OCI-LY7 (cell line): ENCODE measurements around the gene CRELD2. TPM values are rescaled to one million over a fixed set of nuclear protein-coding genes. Genes with fewer than 3 reads are reported as not detected.

ENCODE experiments used
- BruUV-seq: library from RNA; stranded (reverse); fragments of 400-500 nt; replicated peaks from 2 replicates; lab custom pipeline; 2021; lab: Mats Ljungman, UMichigan
- CTCF ChIA-PET: fragments of 300-600 bp; sonication (Branson Sonifier 250); formaldehyde crosslinking; loops from one replicate; lab custom pipeline; 2022; ENCODE audit warnings: antibody characterized with exemption; ENCODE audit not compliant: unreplicated experiment; lab: Charles Lee
- POLR2A ChIA-PET: fragments of 300-600 bp; sonication (Branson Sonifier 250); formaldehyde crosslinking; loops from one replicate; lab custom pipeline; 2022; ENCODE audit warnings: antibody characterized with exemption; lab: Charles Lee
- DNase-seq: peaks from one replicate; pipeline ENCODE4 v3.0.0-alpha.2; 2015; ENCODE audit warnings: low spot score
- H2AFZ ChIP-seq: fragments of 200-600 bp; sonication (generic), shearing (Covaris generic); 2 replicates; pipeline ENCODE4 v1.6.1; 2014; ENCODE audit warnings: mild to moderate bottlenecking, antibody characterized with exemption, low read length, moderate library complexity
- H3K27ac ChIP-seq: fragments of 200-600 bp; sonication (generic); 2 replicates; pipeline ENCODE4 v1.5.1; 2014; ENCODE audit warnings: mixed run types, low read depth, mild to moderate bottlenecking, moderate library complexity, low read length, inconsistent platforms; ENCODE audit not compliant: poor library complexity, severe bottlenecking
- H3K36me3 ChIP-seq: fragments of 200-600 bp; sonication (generic); 2 replicates; pipeline ENCODE4 v1.6.1; 2014; ENCODE audit warnings: mild to moderate bottlenecking, antibody characterized with exemption, low read length, moderate library complexity, mixed read lengths; ENCODE audit not compliant: insufficient read depth
- H3K4me1 ChIP-seq: fragments of 200-600 bp; sonication (generic); 2 replicates; pipeline ENCODE4 v1.5.1; 2014; ENCODE audit warnings: mild to moderate bottlenecking, low read length; ENCODE audit not compliant: insufficient read depth, poor library complexity, severe bottlenecking
- H3K4me2 ChIP-seq: fragments of 200-600 bp; sonication (generic); 2 replicates; pipeline ENCODE4 v1.6.1; 2014; ENCODE audit warnings: mild to moderate bottlenecking, low read length
- H3K4me3 ChIP-seq: fragments of 200-600 bp; sonication (generic); 2 replicates; pipeline ENCODE4 v1.5.1; 2014; ENCODE audit warnings: mild to moderate bottlenecking, low read depth, low read length; ENCODE audit not compliant: poor library complexity, severe bottlenecking
- H3K79me2 ChIP-seq: fragments of 200-600 bp; sonication (generic); 2 replicates; pipeline ENCODE4 v1.6.1; 2016; ENCODE audit warnings: low read depth, mild to moderate bottlenecking, low read length, moderate library complexity, mixed read lengths; ENCODE audit not compliant: insufficient read depth
- H3K9me2 ChIP-seq: fragments of 200-600 bp; sonication (generic); 2 replicates; pipeline ENCODE4 v1.6.1; 2016; ENCODE audit warnings: mild to moderate bottlenecking, low read length, mixed read lengths; ENCODE audit not compliant: insufficient read depth
- H3K9me3 ChIP-seq: fragments of 200-600 bp; sonication (generic); 2 replicates; pipeline ENCODE4 v1.6.1; 2014; ENCODE audit warnings: mild to moderate bottlenecking, mixed run types, low read length, mixed read lengths
- H4K20me1 ChIP-seq: fragments of 200-600 bp; sonication (generic); 2 replicates; pipeline ENCODE4 v1.6.1; 2014; ENCODE audit warnings: mild to moderate bottlenecking, antibody characterized with exemption, low read length, moderate library complexity, mixed read lengths; ENCODE audit not compliant: insufficient read depth
- EZH2phosphoT487 ChIP-seq: fragments of 200-600 bp; sonication (generic); IDR thresholded peaks from 2 replicates; pipeline ENCODE4 v1.6.1; 2018; ENCODE audit warnings: low read depth, borderline replicate concordance, mild to moderate bottlenecking, mixed run types, antibody characterized with exemption, low read length, moderate library complexity, mixed read lengths
- intact Hi-C: fragments of 100-400 bp; cut with micrococcal nuclease; formaldehyde crosslinking; loops from one replicate; pipeline ENCODE4 v1.10.0; 2022; ENCODE audit not compliant: unreplicated experiment
- total RNA-seq, 2 experiments: library from RNA; depleted of rRNA in 1 of 2; stranded (reverse); fragments of >200 nt in 1 of 2; shearing (Covaris generic) in 1 of 2; gene quantifications; 2 replicates each; pipeline ENCODE4 v1.2.3, GENCODE V29; 2014 to 2022
- TF ChIP-seq, protein P1 (sequence below): fragments of 200-600 bp; sonication (generic); conservative IDR thresholded peaks from 2 replicates; pipeline ENCODE4 v1.5.1; 2014; ENCODE audit warnings: mild to moderate bottlenecking, antibody characterized with exemption, low read length, moderate library complexity, mixed read lengths

The CRELD2 gene
- total RNA-seq, 2 experiments from 2014 or later: 32.0 to 32.5 TPM

- no peaks in the 10 kb centered on the region for H3K9me3 ChIP-seq
- no peak for DNase-seq
- no peak overlapping the region for H3K4me3 ChIP-seq
- no TSS peak for BruUV-seq
- no peak overlapping the region for H2AFZ ChIP-seq
- no peaks in the 10 kb centered on the region for H4K20me1 ChIP-seq
- TF ChIP-seq, protein P1, sequence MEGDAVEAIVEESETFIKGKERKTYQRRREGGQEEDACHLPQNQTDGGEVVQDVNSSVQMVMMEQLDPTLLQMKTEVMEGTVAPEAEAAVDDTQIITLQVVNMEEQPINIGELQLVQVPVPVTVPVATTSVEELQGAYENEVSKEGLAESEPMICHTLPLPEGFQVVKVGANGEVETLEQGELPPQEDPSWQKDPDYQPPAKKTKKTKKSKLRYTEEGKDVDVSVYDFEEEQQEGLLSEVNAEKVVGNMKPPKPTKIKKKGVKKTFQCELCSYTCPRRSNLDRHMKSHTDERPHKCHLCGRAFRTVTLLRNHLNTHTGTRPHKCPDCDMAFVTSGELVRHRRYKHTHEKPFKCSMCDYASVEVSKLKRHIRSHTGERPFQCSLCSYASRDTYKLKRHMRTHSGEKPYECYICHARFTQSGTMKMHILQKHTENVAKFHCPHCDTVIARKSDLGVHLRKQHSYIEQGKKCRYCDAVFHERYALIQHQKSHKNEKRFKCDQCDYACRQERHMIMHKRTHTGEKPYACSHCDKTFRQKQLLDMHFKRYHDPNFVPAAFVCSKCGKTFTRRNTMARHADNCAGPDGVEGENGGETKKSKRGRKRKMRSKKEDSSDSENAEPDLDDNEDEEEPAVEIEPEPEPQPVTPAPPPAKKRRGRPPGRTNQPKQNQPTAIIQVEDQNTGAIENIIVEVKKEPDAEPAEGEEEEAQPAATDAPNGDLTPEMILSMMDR: no peak
- TF ChIP-seq EZH2phosphoT487: no peak
- POLR2A ChIA-PET: interaction anchor here (1.1 kb wide), 1 partner anchor 99 kb away, joined by 4 read pairs; no protein-coding TSS in a partner anchor
- H3K4me1 ChIP-seq: peaks cover 4% of the 10 kb centered on the region
- H3K9me2 ChIP-seq: no peaks in the 10 kb centered on the region
- H3K27ac ChIP-seq: no peak overlapping the region
- CTCF ChIA-PET: interaction anchor here (1.0 kb wide), 1 partner anchor 10 kb away, joined by 3 read pairs; no protein-coding TSS in a partner anchor
- intact Hi-C loops: no loop called here
- peaks cover 7% of the 10 kb centered on the region; the same call in 1 of the 2 replicates for H3K36me3 ChIP-seq
- no peaks in the 10 kb centered on the region for H3K79me2 ChIP-seq
- no peak overlapping the region for H3K4me2 ChIP-seq
Observed at GRCh38 chr22:49911881-49912625, 6.4 kb upstream of the CRELD2 start.

- Histone ChIP-seq H3K27ac (no peak overlapping the region), H3K4me1 (peaks cover 10% of the 10 kb centered on the region), H3K9me3 (no peaks in the 10 kb centered on the region), H3K36me3 (no peaks in the 10 kb centered on the region), H2AFZ (no peak overlapping the region), H3K4me3 (no peak overlapping the region), H3K9me2 (no peaks in the 10 kb centered on the region), H3K79me2 (peaks cover 8% of the 10 kb centered on the region; the same call in 1 of the 2 replicates), H3K4me2 (no peak overlapping the region), H4K20me1 (no peaks in the 10 kb centered on the region)
- intact Hi-C loops: no loop called here
- no TSS peak for BruUV-seq
- DNase-seq: no peak
- ChIA-PET CTCF (interaction anchor here (1.0 kb wide), 1 partner anchor 9 kb away, joined by 3 read pairs; no protein-coding TSS in a partner anchor), POLR2A (interaction anchor here (0.5 kb wide), 1 partner anchor 753 kb away, joined by 3 read pairs; no protein-coding TSS in a partner anchor)
- TF ChIP-seq EZH2phosphoT487: no peak
- TF ChIP-seq, protein P1: no peak
Observed at GRCh38 chr22:49913026-49913425, 5.4 kb upstream of the CRELD2 start.

GRCh38 chr22:49913446-49913845 is 5.0 kb upstream of the CRELD2 start:
- DNase-seq: no peak
- H3K9me3 ChIP-seq: no peaks in the 10 kb centered on the region
- peaks cover 8% of the 10 kb centered on the region; the same call in 1 of the 2 replicates for H3K79me2 ChIP-seq
- BruUV-seq: no TSS peak
- ChIA-PET POLR2A (no interaction called here), CTCF (no interaction called here)
- intact Hi-C loops: no loop called here
- no peaks in the 10 kb centered on the region for H3K36me3 ChIP-seq
- H3K4me1 ChIP-seq: peaks cover 10% of the 10 kb centered on the region
- no peak overlapping the region for H3K27ac ChIP-seq
- H3K4me2 ChIP-seq: no peak overlapping the region
- H4K20me1 ChIP-seq: no peaks in the 10 kb centered on the region
- no peak overlapping the region for H3K4me3 ChIP-seq
- H2AFZ ChIP-seq: no peak overlapping the region
- no peaks in the 10 kb centered on the region for H3K9me2 ChIP-seq
- TF ChIP-seq EZH2phosphoT487: no peak
- TF ChIP-seq, protein P1: no peak
